GM19372 (cell line): ENCODE data around the gene MRPL58.

Source experiments
- ATAC-seq: cut with Tn5 transposase; IDR thresholded peaks from one replicate; pipeline ENCODE4 v1.9.1; 2021; ENCODE audit warnings: mild to moderate bottlenecking, low read depth, moderate library complexity; ENCODE audit not compliant: unreplicated experiment

Gene MRPL58

GRCh38 chr17:75067856-75068255 is 55.4 kb downstream of the MRPL58 start:
- no peak for ATAC-seq

GRCh38 chr17:75068750-75069149 is 56.3 kb downstream of the MRPL58 start:
- ATAC-seq, result no peak

- no peak for ATAC-seq
Measured at GRCh38 chr17:75069783-75070182, 57.3 kb downstream of the MRPL58 start.
